DND-41 (cell line): ENCODE results near the gene TINAG.

ENCODE experiments used
- EZH2 ChIP-seq: IDR thresholded peaks from 3 replicates; pipeline ENCODE4 v1.6.1; 2012; ENCODE audit warnings: borderline replicate concordance, low read depth, mild to moderate bottlenecking, moderate library complexity, low read length, inconsistent platforms; ENCODE audit not compliant: severe bottlenecking
- TF ChIP-seq, protein P1 (sequence below): IDR thresholded peaks from 2 replicates; pipeline ENCODE4 v1.5.1; 2012; ENCODE audit warnings: borderline replicate concordance, low read length, moderate library complexity, mild to moderate bottlenecking; ENCODE audit not compliant: poor library complexity, severe bottlenecking; ENCODE audit errors: extremely low read depth

DNA sequence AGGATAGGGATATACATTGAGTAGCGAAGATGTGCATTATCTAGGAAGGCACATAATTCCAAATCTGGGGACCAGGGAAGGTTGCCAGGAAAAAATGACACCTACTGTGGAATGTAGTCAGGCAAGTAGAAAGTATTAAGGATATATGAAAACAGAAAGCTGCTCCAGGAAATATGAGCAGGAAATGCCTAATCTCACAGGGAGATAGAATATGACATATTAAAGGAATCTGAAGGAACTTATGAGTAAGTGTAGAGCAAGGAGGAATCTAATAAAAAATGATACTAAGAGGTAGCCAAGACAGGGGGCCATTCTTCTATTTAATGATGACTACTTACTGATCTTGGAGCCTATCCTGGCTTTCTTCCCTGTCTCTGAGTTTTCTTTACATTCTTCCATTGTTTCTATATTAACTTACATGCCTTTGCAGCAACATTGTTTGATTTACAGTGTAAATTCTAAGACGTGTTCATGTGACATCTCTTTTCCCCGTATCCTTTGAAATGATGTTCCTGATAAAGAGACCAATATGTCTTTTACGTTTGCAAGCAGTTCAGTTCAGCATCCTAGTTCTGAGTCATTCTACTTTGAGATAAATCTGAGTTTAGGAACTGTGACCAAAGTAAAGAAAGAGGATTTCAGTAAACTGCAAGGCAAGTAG lies 58.6 kb downstream of the TINAG start:
- TF ChIP-seq, protein P1, sequence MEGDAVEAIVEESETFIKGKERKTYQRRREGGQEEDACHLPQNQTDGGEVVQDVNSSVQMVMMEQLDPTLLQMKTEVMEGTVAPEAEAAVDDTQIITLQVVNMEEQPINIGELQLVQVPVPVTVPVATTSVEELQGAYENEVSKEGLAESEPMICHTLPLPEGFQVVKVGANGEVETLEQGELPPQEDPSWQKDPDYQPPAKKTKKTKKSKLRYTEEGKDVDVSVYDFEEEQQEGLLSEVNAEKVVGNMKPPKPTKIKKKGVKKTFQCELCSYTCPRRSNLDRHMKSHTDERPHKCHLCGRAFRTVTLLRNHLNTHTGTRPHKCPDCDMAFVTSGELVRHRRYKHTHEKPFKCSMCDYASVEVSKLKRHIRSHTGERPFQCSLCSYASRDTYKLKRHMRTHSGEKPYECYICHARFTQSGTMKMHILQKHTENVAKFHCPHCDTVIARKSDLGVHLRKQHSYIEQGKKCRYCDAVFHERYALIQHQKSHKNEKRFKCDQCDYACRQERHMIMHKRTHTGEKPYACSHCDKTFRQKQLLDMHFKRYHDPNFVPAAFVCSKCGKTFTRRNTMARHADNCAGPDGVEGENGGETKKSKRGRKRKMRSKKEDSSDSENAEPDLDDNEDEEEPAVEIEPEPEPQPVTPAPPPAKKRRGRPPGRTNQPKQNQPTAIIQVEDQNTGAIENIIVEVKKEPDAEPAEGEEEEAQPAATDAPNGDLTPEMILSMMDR: no peak
- TF ChIP-seq EZH2: no peak
